Activated T-cell treated with anti-CD3 and anti-CD28 coated beads for 1 hour (primary cell): ENCODE measurements around the gene EHBP1L1.

ENCODE experiments used
- DNase-seq: peaks from one replicate; pipeline ENCODE4 v3.0.0-alpha.2; 2020; ENCODE audit warnings: low read depth

Gene EHBP1L1

GRCh38 chr11:65546217-65546958, 29.5 kb upstream of the EHBP1L1 start:
- DNase-seq: peak; percentile 99

- DNase-seq: no peak
Observed at GRCh38 chr11:65547446-65548125, 28.3 kb upstream of the EHBP1L1 start.

- no peak for DNase-seq
Observed at GRCh38 chr11:65548395-65548794, 27.5 kb upstream of the EHBP1L1 start.

GRCh38 chr11:65549096-65549495, 26.8 kb upstream of the EHBP1L1 start:
- DNase-seq: no peak

- peak; percentile 52 for DNase-seq
Observed at GRCh38 chr11:65551572-65552387, 24.1 kb upstream of the EHBP1L1 start.

GRCh38 chr11:65552388-65552951, 23.4 kb upstream of the EHBP1L1 start:
- no peak for DNase-seq

- peak; percentile 68 for DNase-seq
Observed at GRCh38 chr11:65553301-65554001, 22.4 kb upstream of the EHBP1L1 start.

- DNase-seq: no peak
Observed at GRCh38 chr11:65554057-65554818, 21.6 kb upstream of the EHBP1L1 start.

- DNase-seq: no peak
Observed at GRCh38 chr11:65554842-65555430, 20.9 kb upstream of the EHBP1L1 start.

- no peak for DNase-seq
Observed at GRCh38 chr11:65555693-65556231, 20.1 kb upstream of the EHBP1L1 start.

- DNase-seq: no peak
Observed at GRCh38 chr11:65556470-65557279, 19.2 kb upstream of the EHBP1L1 start.

GRCh38 chr11:65557280-65558001, 18.4 kb upstream of the EHBP1L1 start:
- no peak for DNase-seq

- DNase-seq: no peak
Observed at GRCh38 chr11:65558002-65558929, 17.6 kb upstream of the EHBP1L1 start, which contains the start of gene LTBP3. Gene LTBP3, minus strand, starts transcription at chr11:65558359. Its CDS starts 400 bp downstream, at chr11:65557959.

- DNase-seq: no peak
Observed at GRCh38 chr11:65558930-65559509, 16.8 kb upstream of the EHBP1L1 start.

- DNase-seq: no peak
Observed at GRCh38 chr11:65559535-65559934, 16.3 kb upstream of the EHBP1L1 start.

GRCh38 chr11:65559951-65560537, 15.8 kb upstream of the EHBP1L1 start:
- no peak for DNase-seq
